ENCODE results near the gene ANKS1A. TPM values are rescaled to one million over a fixed set of nuclear protein-coding genes. Genes with fewer than 3 reads are reported as not detected.

Gene ANKS1A
- total RNA-seq, 1 experiment from 2014 or later, result 26.5 TPM

DNA sequence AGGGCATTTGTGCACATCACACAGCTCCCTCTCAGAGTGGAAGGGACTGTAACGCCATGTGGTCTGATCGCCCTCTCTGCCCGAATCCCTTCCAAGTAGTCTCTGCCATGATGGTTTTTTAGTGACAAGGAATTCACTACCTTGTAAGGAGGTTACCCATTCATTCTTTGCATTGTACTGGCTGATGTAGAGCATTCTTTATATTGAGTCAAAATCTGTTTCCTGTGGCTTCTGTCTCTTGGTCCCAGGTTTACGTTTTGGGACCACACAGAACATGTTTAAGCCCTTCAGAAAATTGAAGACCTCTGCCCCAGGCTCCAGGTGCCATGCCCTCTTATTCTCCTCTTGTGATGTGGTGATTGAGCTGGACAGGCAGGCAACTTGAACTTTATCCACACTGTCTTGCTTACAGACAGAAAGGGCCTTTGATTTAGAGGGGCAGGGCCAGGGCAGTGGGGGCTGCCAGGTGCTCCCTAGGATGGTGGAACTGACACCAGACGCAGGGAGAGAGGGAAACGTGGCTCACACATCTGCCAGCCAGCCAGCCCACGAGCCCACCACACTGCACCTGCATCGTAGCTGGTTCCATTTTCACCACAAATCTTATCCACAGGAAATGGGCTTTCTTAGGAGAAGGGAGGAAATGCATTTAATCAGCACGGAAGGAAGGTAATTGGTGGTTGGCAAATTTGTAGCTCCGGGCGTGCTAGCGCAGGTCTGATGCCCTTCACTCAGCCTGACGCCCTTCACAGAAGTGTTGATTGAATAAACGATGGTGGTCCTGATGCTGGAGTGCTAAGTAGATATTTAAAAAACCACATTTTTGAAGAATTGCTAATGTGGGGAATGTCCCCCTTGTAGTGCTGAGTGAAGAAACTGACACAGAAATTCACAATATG, 173.9 kb downstream of the ANKS1A start:
- Histone ChIP-seq H3K27me3 (ENCODE audit: insufficient read depth, low read length) (no peaks in the 10 kb centered on the region), H2BK15ac (ENCODE audit: low read depth, low read length) (no peak overlapping the region), H3K9me3 (ENCODE audit: control insufficient read depth, low read depth, low read length) (no peaks in the 10 kb centered on the region), H3K23me2 (ENCODE audit: insufficient read length, low read depth, low read length, poor library complexity, severe bottlenecking) (no peaks in the 10 kb centered on the region), H3K4ac (ENCODE audit: low read depth, low read length) (no peak overlapping the region), H4K8ac (replicated peaks; ENCODE audit: insufficient read length, low read depth, low read length) (no peak overlapping the region), H2AK5ac (ENCODE audit: insufficient read length, low read length) (no peak overlapping the region), H2BK120ac (ENCODE audit: low read depth, low read length, poor library complexity, severe bottlenecking) (no peak overlapping the region), H2BK20ac (ENCODE audit: low read depth, low read length, poor library complexity, severe bottlenecking) (no peak overlapping the region), H2AFZ (ENCODE audit: low read length) (no peak overlapping the region), H3K23ac (ENCODE audit: insufficient read length, low read depth, low read length) (no peak overlapping the region), H3K4me2 (ENCODE audit: insufficient read depth, insufficient read length, low read length) (no peak overlapping the region), H3T11ph (ENCODE audit: low read length) (no peak overlapping the region), H4K20me1 (ENCODE audit: control insufficient read depth, insufficient read depth, insufficient read length) (no peaks in the 10 kb centered on the region), H3K79me1 (ENCODE audit: insufficient read depth, low read depth, low read length, poor library complexity, severe bottlenecking) (no peaks in the 10 kb centered on the region), H3K14ac (ENCODE audit: insufficient read depth, low read length) (no peak overlapping the region), H3K18ac (ENCODE audit: insufficient read length, low read depth, low read length) (no peak overlapping the region), H3K56ac (ENCODE audit: insufficient read length, low read depth, low read length) (no peak overlapping the region), H3K4me1 (ENCODE audit: insufficient read depth, low read length) (no peaks in the 10 kb centered on the region; the same call in 1 of the 2 replicates), H2BK5ac (ENCODE audit: insufficient read length, low read length) (no peak overlapping the region), H4K91ac (ENCODE audit: insufficient read length, low read depth, low read length) (no peak overlapping the region), H3K79me2 (ENCODE audit: insufficient read depth, low read length) (no peaks in the 10 kb centered on the region), H3K27ac (ENCODE audit: insufficient read length, low read depth, low read length) (no peak overlapping the region), H4K5ac (ENCODE audit: insufficient read length, low read depth, low read length) (no peak overlapping the region), H2BK12ac (ENCODE audit: insufficient read length, low read depth, low read length) (no peak overlapping the region), H3K9ac (ENCODE audit: extremely low read depth, insufficient read length, low read length) (no peak overlapping the region)
- no peaks in the 10 kb centered on the region for H3K27me3 Mint-ChIP-seq (ENCODE audit: low read depth)
- TF ChIP-seq, protein P1, sequence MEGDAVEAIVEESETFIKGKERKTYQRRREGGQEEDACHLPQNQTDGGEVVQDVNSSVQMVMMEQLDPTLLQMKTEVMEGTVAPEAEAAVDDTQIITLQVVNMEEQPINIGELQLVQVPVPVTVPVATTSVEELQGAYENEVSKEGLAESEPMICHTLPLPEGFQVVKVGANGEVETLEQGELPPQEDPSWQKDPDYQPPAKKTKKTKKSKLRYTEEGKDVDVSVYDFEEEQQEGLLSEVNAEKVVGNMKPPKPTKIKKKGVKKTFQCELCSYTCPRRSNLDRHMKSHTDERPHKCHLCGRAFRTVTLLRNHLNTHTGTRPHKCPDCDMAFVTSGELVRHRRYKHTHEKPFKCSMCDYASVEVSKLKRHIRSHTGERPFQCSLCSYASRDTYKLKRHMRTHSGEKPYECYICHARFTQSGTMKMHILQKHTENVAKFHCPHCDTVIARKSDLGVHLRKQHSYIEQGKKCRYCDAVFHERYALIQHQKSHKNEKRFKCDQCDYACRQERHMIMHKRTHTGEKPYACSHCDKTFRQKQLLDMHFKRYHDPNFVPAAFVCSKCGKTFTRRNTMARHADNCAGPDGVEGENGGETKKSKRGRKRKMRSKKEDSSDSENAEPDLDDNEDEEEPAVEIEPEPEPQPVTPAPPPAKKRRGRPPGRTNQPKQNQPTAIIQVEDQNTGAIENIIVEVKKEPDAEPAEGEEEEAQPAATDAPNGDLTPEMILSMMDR (conservative IDR thresholded peaks at IDR 0.05), result no peak
- DNase-seq, result no peak
- H3K9me3 Mint-ChIP-seq, result no peaks in the 10 kb centered on the region; a peak in 1 of 5 replicates
- WGBS (ENCODE audit: extremely low coverage, insufficient read length, low lambda C conversion rate), result no CpG with 5 or more reads among the region's 14 CpGs
- H3K4me1 Mint-ChIP-seq, result peaks cover 5 to 33% of the 10 kb centered on the region in 2 experiments
- H3K27ac Mint-ChIP-seq, result peak overlapping the region in 1 of 3 experiments; percentile 92; a peak in 1 of 7 replicates
- H3K36me3 Mint-ChIP-seq (ENCODE audit: insufficient read depth in 1 of 3, low read depth in 3 of 3), result peaks cover 8 to 32% (median 21%) of the 10 kb centered on the region in 3 experiments; a peak in 6 of 7 replicates
- no peak overlapping the region; a peak in 1 of 5 replicates for H3K4me3 Mint-ChIP-seq

Measured in H9 (cell line).